IPS-20b (cell line): Measurements from ENCODE around the gene ITPR1.

Experiments
- H3K27ac ChIP-seq: one replicate; pipeline ENCODE4 v1.5.1; 2013; ENCODE audit warnings: low read length
- H3K27me3 ChIP-seq: 2 replicates; pipeline ENCODE4 v1.6.1; 2013; ENCODE audit warnings: mild to moderate bottlenecking, low read length, inconsistent platforms; ENCODE audit not compliant: insufficient read depth
- H3K36me3 ChIP-seq: 2 replicates; pipeline ENCODE4 v1.6.1; 2013; ENCODE audit warnings: low read depth, mild to moderate bottlenecking, inconsistent platforms, low read length, moderate library complexity; ENCODE audit not compliant: insufficient read depth
- H3K4me1 ChIP-seq: 2 replicates; pipeline ENCODE4 v1.6.1; 2013; ENCODE audit warnings: mild to moderate bottlenecking, control low read depth, inconsistent platforms, low read length, moderate library complexity; ENCODE audit not compliant: insufficient read depth
- H3K4me3 ChIP-seq: 2 replicates; pipeline ENCODE4 v1.5.1; 2013; ENCODE audit warnings: mild to moderate bottlenecking, low read length, inconsistent platforms
- H3K9ac ChIP-seq: 2 replicates; pipeline ENCODE4 v1.6.1; 2013; ENCODE audit warnings: low read depth, mild to moderate bottlenecking, inconsistent platforms, low read length, moderate library complexity
- H3K9me3 ChIP-seq: 2 replicates; pipeline ENCODE4 v1.6.1; 2013; ENCODE audit warnings: mild to moderate bottlenecking, low read depth, low read length, inconsistent platforms; ENCODE audit not compliant: insufficient read depth

The ITPR1 gene

DNA sequence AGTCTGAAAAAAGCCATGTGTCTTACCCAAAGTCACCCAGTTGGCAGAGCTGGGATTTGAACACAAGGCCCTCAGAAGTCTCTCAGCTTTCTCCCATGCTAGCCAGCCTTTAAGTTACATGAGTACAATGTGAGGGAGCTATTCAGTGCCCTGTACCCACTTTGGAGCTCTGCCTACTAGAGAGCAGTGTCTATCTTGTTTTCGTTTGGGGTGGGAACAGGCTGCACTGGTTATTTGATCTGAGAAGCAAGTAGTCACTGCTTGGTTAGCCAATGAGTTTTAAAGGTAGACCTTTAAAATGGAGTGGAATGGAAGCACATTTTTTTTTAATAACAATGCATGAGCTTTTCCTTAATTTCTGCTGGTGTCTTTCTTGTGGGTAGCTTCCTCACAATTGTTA, 255.0 kb downstream of the ITPR1 start:
- Histone ChIP-seq H3K36me3 (no peaks in the 10 kb centered on the region), H3K4me3 (no peak overlapping the region), H3K4me1 (peaks cover 12% of the 10 kb centered on the region), H3K27ac (no peak overlapping the region), H3K9ac (no peak overlapping the region), H3K9me3 (no peaks in the 10 kb centered on the region), H3K27me3 (no peaks in the 10 kb centered on the region)

DNA sequence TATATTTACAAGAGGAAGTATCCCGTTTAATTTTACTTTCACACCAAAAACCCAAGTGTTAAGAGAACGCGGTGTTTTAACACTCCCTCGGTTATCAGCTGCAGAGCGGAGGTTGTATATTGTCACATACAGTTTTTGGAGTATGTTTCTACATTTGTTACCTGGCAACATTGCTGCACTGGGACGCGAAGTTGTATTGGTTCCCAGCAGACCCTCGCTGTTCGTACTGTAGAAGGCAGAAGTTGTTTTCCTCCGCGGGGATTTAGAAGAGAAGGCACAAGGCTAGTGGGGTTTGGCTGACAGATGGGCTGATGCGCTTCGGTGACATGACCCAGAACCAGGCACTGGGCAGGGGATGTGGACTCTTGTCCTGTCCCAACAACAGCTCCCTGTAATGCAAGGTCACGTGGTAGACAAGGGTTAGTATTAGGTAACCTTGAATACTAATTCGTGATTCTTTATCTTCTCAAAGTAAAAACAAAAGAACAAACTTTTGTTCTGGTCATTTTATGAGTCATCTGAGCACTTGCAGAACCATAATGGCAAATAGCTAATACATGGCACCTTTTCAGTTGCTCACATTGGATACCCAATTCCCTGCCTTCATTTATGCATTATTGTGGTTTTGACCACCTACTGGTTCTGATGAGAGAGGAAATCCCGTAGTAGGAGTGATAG, 255.7 kb downstream of the ITPR1 start:
- Histone ChIP-seq H3K27ac (no peak overlapping the region), H3K9ac (no peak overlapping the region), H3K4me3 (no peak overlapping the region), H3K9me3 (no peaks in the 10 kb centered on the region), H3K36me3 (no peaks in the 10 kb centered on the region), H3K27me3 (no peaks in the 10 kb centered on the region), H3K4me1 (peaks cover 12% of the 10 kb centered on the region)

DNA sequence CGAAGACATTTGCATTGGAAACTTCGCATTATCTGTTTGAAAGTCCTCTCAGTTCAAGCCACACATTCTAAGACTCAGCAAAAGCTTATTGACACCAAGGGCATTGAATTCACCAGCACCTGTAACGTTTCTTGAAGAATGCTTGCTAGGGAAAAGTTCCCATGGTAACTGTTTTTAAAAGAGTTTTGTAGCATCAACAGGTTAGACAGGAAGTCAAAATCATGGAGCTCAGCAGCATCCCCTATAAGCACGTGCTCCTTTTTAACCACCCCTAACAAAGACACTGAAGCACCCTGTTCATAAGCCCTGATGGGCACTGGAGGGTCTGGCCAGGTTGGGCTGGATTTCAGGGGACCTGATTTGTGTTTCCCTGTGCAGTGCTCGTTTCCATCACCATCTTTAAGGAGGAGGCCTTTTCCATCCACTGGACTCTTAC, 256.4 kb downstream of the ITPR1 start:
- peaks cover 12% of the 10 kb centered on the region for H3K4me1 ChIP-seq
- H3K27ac ChIP-seq, result no peak overlapping the region
- H3K36me3 ChIP-seq, result no peaks in the 10 kb centered on the region
- H3K9me3 ChIP-seq, result no peaks in the 10 kb centered on the region
- H3K4me3 ChIP-seq, result no peak overlapping the region
- H3K27me3 ChIP-seq, result no peaks in the 10 kb centered on the region
- no peak overlapping the region for H3K9ac ChIP-seq

DNA sequence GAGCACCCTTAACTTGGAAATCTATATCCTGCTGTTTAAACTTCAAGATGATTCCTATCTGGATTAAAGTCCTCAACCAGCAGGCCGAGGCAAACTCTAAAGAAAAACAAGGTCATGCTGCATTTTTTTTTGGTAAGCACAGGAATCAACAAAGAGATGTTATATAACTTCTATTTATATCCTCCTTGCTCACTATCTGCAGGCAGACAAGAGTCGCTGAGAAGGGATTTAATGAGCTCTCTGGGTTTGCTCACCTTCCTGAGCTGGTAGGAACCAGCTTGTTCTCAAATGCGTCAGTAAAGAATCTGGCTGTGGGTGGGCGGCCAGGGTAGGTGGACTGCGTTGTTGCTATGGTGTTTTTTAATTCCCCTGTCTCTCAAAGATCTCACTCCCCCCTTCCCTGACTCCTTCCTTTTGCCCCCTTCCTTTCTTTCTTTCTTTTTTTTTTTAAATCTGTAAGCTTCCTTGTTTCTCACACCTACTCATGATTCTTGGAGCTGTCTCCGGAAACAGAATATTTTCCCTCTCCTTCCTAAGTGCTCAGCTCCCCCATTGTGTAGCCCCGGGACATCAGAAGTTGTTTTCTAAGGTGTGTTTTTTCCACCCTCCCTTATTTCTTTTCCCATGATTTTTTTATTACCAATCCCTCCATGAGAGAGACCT, 257.3 kb downstream of the ITPR1 start:
- Histone ChIP-seq H3K36me3 (no peaks in the 10 kb centered on the region), H3K27ac (no peak overlapping the region), H3K9me3 (no peaks in the 10 kb centered on the region), H3K9ac (no peak overlapping the region), H3K4me1 (peaks cover 12% of the 10 kb centered on the region), H3K4me3 (no peak overlapping the region), H3K27me3 (no peaks in the 10 kb centered on the region)

DNA sequence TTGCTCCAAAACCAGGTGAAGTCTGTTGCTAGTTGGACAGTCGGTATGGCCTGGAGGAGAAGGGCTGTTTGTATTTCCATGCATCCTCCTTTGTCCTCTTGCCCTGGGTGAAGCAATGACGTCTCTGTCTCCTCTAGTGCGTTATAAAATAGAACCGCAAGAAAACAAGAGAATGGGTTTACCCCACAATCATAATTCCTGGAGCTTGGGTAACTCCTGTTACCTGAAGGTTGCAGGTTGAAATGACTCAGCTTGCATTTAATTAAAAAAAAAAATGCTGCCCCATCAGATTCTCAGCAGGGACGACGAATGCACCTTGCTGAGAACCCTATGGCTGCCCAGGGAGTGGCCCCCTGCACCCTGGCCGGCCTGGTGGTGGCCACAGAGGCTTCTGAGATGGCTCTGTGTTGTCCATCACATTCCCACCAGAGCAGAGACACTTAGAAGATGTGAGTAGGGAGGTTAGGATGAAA, 257.9 kb downstream of the ITPR1 start:
- peaks cover 12% of the 10 kb centered on the region for H3K4me1 ChIP-seq
- H3K36me3 ChIP-seq, result no peaks in the 10 kb centered on the region
- H3K27me3 ChIP-seq, result no peaks in the 10 kb centered on the region
- H3K9me3 ChIP-seq, result no peaks in the 10 kb centered on the region
- H3K27ac ChIP-seq, result no peak overlapping the region
- H3K4me3 ChIP-seq, result no peak overlapping the region
- no peak overlapping the region for H3K9ac ChIP-seq

DNA sequence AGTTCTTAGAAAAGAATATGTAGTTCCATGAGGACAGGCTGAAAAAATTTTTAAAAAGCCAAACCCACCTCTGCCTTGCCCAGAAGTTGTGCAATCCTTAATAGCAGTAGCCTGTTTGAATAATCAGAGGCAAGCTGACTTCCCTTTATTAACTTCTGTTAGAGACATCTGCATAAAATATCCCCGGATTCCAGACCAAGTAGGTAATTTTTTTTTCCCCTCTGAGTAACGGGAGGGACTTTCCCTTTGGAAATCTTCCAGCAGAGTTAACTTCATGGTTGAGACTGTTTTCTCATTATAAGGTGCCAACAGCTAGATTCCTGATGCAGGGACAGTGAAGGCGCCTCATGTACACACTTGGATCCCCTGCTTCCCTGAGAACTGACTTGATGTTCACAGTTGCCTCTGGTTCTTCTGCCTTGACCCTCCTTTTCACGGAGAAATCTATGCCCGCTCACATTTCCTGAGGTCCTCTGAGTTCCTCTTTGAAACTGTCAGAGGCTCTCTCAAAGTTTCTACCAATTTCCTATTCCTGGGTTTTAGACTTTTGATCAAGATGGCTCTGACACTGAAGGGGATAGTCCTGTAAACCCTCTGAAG, 258.5 kb downstream of the ITPR1 start:
- Histone ChIP-seq H3K4me1 (peaks cover 12% of the 10 kb centered on the region), H3K9ac (no peak overlapping the region), H3K27ac (no peak overlapping the region), H3K9me3 (no peaks in the 10 kb centered on the region), H3K36me3 (no peaks in the 10 kb centered on the region), H3K27me3 (no peaks in the 10 kb centered on the region), H3K4me3 (no peak overlapping the region)

DNA sequence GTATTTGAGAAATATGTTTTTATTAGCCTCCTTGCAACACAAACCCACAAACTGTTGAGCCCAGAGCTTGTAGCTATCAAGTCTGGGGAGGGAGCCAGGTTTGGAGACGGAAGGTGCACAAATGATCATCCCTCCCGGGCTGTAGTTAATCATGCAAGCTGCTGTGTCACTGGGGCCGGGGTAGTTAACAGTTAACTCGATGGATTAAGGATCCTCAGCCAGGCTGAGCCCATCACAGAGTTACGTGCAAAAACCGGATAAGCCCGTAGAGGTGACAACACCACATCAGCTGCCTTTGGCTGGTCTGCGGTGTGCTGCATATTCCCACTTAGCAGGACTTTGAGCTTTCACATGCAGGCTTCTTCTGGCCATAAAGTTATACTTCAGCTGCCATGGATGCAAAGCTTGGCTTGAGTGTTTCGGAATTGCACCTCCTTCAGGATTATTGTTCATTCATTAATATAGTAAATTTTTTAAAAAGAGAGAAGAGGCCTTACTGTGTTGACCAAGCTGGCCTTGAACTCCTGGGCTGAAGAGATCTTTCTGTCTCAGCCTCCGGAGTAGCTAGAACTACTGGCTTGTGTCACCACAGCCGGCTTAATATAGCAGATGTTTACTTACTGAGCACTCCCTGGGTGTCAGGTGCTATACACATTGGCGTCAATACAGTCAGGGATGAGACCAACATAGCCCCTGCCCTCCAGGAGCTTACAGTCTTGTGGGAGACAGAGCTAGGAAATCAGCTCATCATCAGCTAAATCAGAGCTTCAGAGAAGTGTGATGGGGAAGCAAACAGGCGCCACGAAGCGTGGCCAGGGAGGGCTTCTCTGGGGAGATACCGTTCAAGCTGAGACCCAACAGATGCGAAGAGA, 259.3 kb downstream of the ITPR1 start:
- no peaks in the 10 kb centered on the region for H3K36me3 ChIP-seq
- peaks cover 12% of the 10 kb centered on the region for H3K4me1 ChIP-seq
- no peak overlapping the region for H3K27ac ChIP-seq
- H3K27me3 ChIP-seq, result no peaks in the 10 kb centered on the region
- no peaks in the 10 kb centered on the region for H3K9me3 ChIP-seq
- H3K4me3 ChIP-seq, result no peak overlapping the region
- no peak overlapping the region for H3K9ac ChIP-seq

DNA sequence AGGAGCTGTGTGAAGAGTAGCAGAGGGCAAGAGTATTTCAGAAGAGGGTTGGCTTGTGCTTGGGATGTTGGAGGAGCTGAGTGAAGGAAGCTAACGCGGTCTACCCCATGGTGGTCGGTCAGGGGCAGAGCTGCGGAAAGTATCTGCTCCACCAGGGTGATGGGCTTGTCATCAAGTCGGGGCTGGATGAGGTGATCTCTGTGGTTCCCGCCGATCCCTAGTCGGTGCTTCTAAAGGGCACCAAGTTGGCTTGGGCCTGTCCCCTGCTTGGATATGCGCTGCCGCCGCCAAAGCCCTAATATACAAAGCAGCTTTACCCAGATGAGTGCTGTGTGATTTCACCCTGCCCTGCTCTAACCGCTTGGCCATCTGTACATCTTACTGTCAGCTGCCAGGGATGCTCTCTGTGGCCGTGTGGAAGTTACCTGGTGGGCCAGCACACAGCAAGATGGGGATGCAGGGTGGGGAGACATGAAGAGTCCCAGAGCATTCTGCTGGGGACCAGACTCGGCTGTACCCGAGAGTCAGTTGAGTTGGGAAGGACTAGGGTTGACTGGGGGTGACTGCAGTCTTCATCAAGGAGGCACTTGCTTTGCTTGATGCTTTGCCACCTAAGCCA, 260.0 kb downstream of the ITPR1 start:
- H3K9ac ChIP-seq, result no peak overlapping the region
- no peaks in the 10 kb centered on the region for H3K36me3 ChIP-seq
- no peak overlapping the region for H3K27ac ChIP-seq
- no peaks in the 10 kb centered on the region for H3K9me3 ChIP-seq
- H3K4me3 ChIP-seq, result no peak overlapping the region
- H3K4me1 ChIP-seq, result peaks cover 12% of the 10 kb centered on the region
- no peaks in the 10 kb centered on the region for H3K27me3 ChIP-seq

DNA sequence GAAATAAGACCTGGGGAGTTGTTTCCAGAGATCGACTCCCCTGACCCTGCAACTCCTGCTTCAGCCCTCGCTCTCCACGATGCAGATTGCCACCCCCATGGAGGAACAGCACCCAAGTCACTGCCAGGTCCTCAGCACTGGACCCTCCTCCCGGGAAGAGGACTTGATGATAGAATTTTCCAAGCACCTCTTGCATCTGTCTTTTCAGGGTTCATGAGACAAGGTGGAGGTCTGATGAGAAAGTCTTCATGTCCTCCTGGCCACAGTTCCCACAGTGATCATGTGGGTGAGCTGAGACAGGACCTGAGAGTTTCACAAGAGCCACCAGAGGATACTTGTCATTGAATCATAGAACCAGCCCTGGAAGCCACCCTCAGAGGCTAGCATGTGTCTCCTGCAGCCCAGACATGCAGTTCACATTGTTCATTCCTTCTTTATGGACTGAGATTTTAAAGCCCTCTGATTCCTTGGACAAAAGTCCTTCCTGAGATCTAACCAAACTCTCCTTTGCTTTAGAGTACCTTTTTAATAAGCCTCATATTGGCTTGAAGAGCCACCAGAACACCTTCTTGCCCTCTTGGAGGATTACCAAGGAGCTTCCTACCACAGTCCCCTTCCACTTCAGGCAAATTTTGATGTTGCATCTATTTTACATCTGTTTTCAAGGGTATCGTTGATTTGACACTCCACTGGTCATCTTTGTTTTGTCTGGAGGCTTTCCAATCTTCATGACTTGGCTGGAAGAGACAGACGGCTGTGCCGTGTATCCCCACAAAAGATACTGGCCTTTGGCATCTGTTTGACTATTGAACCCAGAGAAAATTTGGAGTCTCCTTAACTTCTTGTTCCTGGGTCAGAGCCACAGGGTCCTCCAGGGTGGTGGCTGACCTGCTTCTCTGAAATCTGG, 261.3 kb downstream of the ITPR1 start:
- Histone ChIP-seq H3K4me3 (no peak overlapping the region), H3K27me3 (no peaks in the 10 kb centered on the region), H3K4me1 (peaks cover 12% of the 10 kb centered on the region), H3K27ac (no peak overlapping the region), H3K9me3 (no peaks in the 10 kb centered on the region), H3K9ac (no peak overlapping the region), H3K36me3 (no peaks in the 10 kb centered on the region)

DNA sequence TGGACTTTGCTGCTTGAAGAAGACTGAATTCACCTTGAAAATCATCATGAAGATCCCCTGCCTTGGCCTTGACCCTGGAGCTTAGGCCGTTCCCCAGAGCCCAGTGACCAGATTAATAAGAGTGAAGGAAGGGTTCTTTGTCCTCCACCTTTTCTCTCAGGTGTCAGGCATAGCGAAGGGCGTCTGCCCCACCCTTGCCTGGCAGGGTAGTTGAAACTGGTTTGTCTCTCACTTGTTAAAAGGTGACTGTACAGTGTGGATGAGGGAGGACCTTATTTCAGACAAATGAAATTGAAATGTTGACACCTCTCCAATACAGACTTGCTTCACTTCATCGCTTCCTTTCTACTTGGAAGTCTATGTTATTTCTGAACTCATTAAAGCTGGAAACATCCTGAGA, 262.4 kb downstream of the ITPR1 start:
- Histone ChIP-seq H3K9ac (no peak overlapping the region), H3K4me1 (peaks cover 8% of the 10 kb centered on the region), H3K4me3 (no peak overlapping the region), H3K27ac (no peak overlapping the region), H3K36me3 (no peaks in the 10 kb centered on the region), H3K9me3 (no peaks in the 10 kb centered on the region), H3K27me3 (no peaks in the 10 kb centered on the region)
